ENCODE results near the gene CD177.
A peak's percentile ranks its signal among the peaks of the same experiment; 100 is the strongest.

CD177 gene, protein sequence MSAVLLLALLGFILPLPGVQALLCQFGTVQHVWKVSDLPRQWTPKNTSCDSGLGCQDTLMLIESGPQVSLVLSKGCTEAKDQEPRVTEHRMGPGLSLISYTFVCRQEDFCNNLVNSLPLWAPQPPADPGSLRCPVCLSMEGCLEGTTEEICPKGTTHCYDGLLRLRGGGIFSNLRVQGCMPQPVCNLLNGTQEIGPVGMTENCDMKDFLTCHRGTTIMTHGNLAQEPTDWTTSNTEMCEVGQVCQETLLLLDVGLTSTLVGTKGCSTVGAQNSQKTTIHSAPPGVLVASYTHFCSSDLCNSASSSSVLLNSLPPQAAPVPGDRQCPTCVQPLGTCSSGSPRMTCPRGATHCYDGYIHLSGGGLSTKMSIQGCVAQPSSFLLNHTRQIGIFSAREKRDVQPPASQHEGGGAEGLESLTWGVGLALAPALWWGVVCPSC

DNA sequence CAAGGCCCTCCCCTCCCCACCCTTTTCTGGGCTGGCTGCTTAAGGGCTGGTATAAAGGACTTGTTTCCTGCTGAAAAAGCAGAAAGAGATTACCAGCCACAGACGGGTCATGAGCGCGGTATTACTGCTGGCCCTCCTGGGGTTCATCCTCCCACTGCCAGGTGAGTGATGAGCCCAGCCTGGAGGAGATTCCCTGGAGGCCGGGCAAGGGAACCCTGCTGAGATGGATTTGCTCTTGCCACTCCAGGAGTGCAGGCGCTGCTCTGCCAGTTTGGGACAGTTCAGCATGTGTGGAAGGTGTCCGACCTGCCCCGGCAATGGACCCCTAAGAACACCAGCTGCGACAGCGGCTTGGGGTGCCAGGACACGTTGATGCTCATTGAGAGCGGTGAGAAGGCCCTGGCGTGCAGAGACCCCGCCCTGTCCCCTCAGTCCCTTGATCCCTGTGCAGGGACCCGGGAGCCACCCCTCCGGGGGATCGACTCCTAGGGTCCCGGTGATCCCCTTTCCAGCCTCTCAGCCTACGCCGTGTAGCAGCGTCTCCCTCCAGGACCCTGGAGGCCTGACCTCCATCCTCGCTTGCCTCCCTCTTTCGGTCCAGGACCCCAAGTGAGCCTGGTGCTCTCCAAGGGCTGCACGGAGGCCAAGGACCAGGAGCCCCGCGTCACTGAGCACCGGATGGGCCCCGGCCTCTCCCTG lies at the start of gene CD177:
Gene CD177, plus strand, starts transcription at position 81 of the 699 bp plus-strand sequence. Its CDS starts 29 bp downstream, at position 110.
- Histone ChIP-seq H3K27ac (ENCODE audit: low read depth, low read length) (no peak within 1 kb of the TSS), H3K9ac (ENCODE audit: low read depth, low read length) (no peak within 1 kb of the TSS), H3K36me3 (ENCODE audit: control insufficient read depth, insufficient read depth, low read length) (no peaks in the 10 kb centered on the region), H3K27me3 (ENCODE audit: control insufficient read depth, insufficient read depth, low read length) (peaks cover 8% of the 10 kb centered on the region), H3K4me1 (ENCODE audit: control insufficient read depth, insufficient read depth, low read length) (no peaks in the 10 kb centered on the region), H3K9me3 (ENCODE audit: control insufficient read depth, insufficient read depth, low read length) (no peaks in the 10 kb centered on the region), H3K4me3 (ENCODE audit: low read depth, low read length) (peak within 1 kb of the TSS; percentile 92)

GRCh38 chr19:43305642-43306041 lies 47.8 kb upstream of the CD177 start:
- Histone ChIP-seq H3K27ac (ENCODE audit: low read depth, low read length) (no peak overlapping the region), H3K4me3 (ENCODE audit: low read depth, low read length) (no peak overlapping the region), H3K9ac (ENCODE audit: low read depth, low read length) (no peak overlapping the region), H3K9me3 (ENCODE audit: control insufficient read depth, insufficient read depth, low read length) (peaks cover 90% of the 10 kb centered on the region), H3K27me3 (ENCODE audit: control insufficient read depth, insufficient read depth, low read length) (no peaks in the 10 kb centered on the region), H3K4me1 (ENCODE audit: control insufficient read depth, insufficient read depth, low read length) (no peaks in the 10 kb centered on the region), H3K36me3 (ENCODE audit: control insufficient read depth, insufficient read depth, low read length) (no peaks in the 10 kb centered on the region)

GRCh38 chr19:43306097-43306496 lies 47.4 kb upstream of the CD177 start:
- Histone ChIP-seq H3K9me3 (ENCODE audit: control insufficient read depth, insufficient read depth, low read length) (peaks cover 87% of the 10 kb centered on the region), H3K4me1 (ENCODE audit: control insufficient read depth, insufficient read depth, low read length) (no peaks in the 10 kb centered on the region), H3K27ac (ENCODE audit: low read depth, low read length) (no peak overlapping the region), H3K9ac (ENCODE audit: low read depth, low read length) (no peak overlapping the region), H3K36me3 (ENCODE audit: control insufficient read depth, insufficient read depth, low read length) (no peaks in the 10 kb centered on the region), H3K27me3 (ENCODE audit: control insufficient read depth, insufficient read depth, low read length) (no peaks in the 10 kb centered on the region), H3K4me3 (ENCODE audit: low read depth, low read length) (no peak overlapping the region)

GRCh38 chr19:43308244-43308815 lies 45.2 kb upstream of the CD177 start:
- no peak overlapping the region for H3K9ac ChIP-seq (ENCODE audit: low read depth, low read length)
- peaks cover 81% of the 10 kb centered on the region for H3K9me3 ChIP-seq (ENCODE audit: control insufficient read depth, insufficient read depth, low read length)
- H3K27ac ChIP-seq (ENCODE audit: low read depth, low read length), result no peak overlapping the region

GRCh38 chr19:43309466-43309865 lies 44.0 kb upstream of the CD177 start:
- Histone ChIP-seq H3K9ac (ENCODE audit: low read depth, low read length) (no peak overlapping the region), H3K4me3 (ENCODE audit: low read depth, low read length) (no peak overlapping the region), H3K4me1 (ENCODE audit: control insufficient read depth, insufficient read depth, low read length) (no peaks in the 10 kb centered on the region), H3K27ac (ENCODE audit: low read depth, low read length) (no peak overlapping the region), H3K27me3 (ENCODE audit: control insufficient read depth, insufficient read depth, low read length) (no peaks in the 10 kb centered on the region), H3K9me3 (ENCODE audit: control insufficient read depth, insufficient read depth, low read length) (peaks cover 75% of the 10 kb centered on the region), H3K36me3 (ENCODE audit: control insufficient read depth, insufficient read depth, low read length) (no peaks in the 10 kb centered on the region)

More at GRCh38 chr19:43308244-43308815, 45.2 kb upstream of the CD177 start:
- no peaks in the 10 kb centered on the region for H3K36me3 ChIP-seq (ENCODE audit: control insufficient read depth, insufficient read depth, low read length)
- no peaks in the 10 kb centered on the region for H3K27me3 ChIP-seq (ENCODE audit: control insufficient read depth, insufficient read depth, low read length)
- no peaks in the 10 kb centered on the region for H3K4me1 ChIP-seq (ENCODE audit: control insufficient read depth, insufficient read depth, low read length)
- no peak overlapping the region for H3K4me3 ChIP-seq (ENCODE audit: low read depth, low read length)

DNA sequence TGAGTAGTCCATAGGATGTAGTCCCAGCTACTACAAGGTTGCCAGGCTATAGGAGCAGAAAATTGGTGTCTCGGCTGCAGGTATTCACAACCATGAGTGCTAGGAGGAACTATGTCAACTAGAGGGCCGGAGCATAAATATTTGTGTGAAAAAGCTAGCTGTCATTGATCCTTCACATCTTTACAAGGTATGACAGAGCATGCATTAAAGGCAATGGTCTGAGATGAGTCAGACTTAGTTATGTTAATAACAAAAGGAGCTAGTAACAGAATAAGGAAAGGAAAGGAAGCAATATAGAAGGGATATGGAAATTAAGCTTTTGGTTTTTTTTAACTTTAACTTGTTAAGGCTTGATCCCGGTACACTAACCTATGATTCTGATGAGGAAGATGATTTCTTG lies 43.3 kb upstream of the CD177 start:
- H3K9me3 ChIP-seq (ENCODE audit: control insufficient read depth, insufficient read depth, low read length), result peaks cover 75% of the 10 kb centered on the region
- no peaks in the 10 kb centered on the region for H3K36me3 ChIP-seq (ENCODE audit: control insufficient read depth, insufficient read depth, low read length)
- H3K4me1 ChIP-seq (ENCODE audit: control insufficient read depth, insufficient read depth, low read length), result no peaks in the 10 kb centered on the region
- H3K4me3 ChIP-seq (ENCODE audit: low read depth, low read length), result no peak overlapping the region
- H3K27ac ChIP-seq (ENCODE audit: low read depth, low read length), result no peak overlapping the region
- H3K9ac ChIP-seq (ENCODE audit: low read depth, low read length), result no peak overlapping the region
- no peaks in the 10 kb centered on the region for H3K27me3 ChIP-seq (ENCODE audit: control insufficient read depth, insufficient read depth, low read length)

GRCh38 chr19:43311256-43311655 lies 42.2 kb upstream of the CD177 start:
- no peaks in the 10 kb centered on the region for H3K36me3 ChIP-seq (ENCODE audit: control insufficient read depth, insufficient read depth, low read length)
- no peak overlapping the region for H3K9ac ChIP-seq (ENCODE audit: low read depth, low read length)
- no peak overlapping the region for H3K4me3 ChIP-seq (ENCODE audit: low read depth, low read length)
- no peaks in the 10 kb centered on the region for H3K27me3 ChIP-seq (ENCODE audit: control insufficient read depth, insufficient read depth, low read length)
- peaks cover 75% of the 10 kb centered on the region for H3K9me3 ChIP-seq (ENCODE audit: control insufficient read depth, insufficient read depth, low read length)
- H3K27ac ChIP-seq (ENCODE audit: low read depth, low read length), result no peak overlapping the region
- H3K4me1 ChIP-seq (ENCODE audit: control insufficient read depth, insufficient read depth, low read length), result no peaks in the 10 kb centered on the region

DNA sequence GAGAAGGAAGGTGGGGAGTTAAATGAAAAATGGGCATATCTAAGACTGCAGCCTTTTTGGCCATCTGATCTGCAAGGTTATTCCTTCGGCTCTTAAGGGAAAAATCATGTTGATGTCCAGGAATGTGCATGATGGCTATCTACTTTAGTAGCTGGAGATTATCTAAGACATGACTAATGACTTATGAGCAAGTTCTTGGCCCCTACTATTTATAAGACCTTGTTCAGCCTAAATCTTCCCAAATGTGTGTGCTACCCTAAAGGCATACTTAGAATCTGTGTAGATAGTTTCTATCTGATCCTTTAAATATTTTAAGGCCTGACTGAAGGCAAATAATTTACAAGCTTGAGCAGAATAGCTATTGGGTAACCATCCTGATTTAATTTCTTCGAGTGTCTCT lies 41.8 kb upstream of the CD177 start:
- Histone ChIP-seq H3K27me3 (ENCODE audit: control insufficient read depth, insufficient read depth, low read length) (no peaks in the 10 kb centered on the region), H3K9me3 (ENCODE audit: control insufficient read depth, insufficient read depth, low read length) (peaks cover 74% of the 10 kb centered on the region), H3K4me1 (ENCODE audit: control insufficient read depth, insufficient read depth, low read length) (no peaks in the 10 kb centered on the region), H3K4me3 (ENCODE audit: low read depth, low read length) (no peak overlapping the region), H3K27ac (ENCODE audit: low read depth, low read length) (no peak overlapping the region), H3K9ac (ENCODE audit: low read depth, low read length) (no peak overlapping the region), H3K36me3 (ENCODE audit: control insufficient read depth, insufficient read depth, low read length) (no peaks in the 10 kb centered on the region)

DNA sequence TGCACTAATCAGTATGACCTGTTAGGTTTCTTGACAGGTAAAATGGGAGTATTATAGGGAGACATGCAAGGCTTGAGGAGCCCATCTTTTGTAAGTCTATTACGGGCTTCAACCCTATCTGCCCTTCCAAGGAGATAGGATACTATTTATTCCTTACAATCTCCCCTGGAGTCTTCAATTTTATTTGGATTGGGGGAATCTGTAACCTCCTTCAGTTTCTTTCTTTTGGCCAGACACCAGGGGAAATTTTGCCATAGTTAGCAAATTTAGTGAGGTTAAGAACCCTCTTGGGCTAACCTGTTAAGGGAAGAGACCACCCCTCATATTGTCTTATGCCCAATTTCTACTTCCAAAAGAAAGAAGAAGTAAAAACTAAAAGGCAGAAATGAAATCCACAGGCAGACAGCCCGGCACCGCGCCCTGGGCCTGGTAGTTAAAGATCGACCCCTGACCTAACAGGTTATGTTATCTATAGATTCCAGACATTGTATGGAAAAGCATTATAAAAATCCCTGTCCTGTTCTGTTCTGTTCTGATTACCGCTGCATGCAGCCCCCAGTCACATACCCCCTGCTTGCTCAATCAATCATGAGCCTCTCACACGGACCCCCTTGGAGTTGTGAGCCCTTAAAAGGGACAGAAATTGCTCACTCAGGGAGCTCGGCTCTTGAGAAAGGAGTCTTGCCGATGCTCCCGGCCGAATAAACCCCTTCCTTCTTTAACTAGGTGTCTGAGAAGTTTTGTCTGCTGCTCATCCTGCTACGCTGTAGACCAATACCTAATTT lies 39.6 kb upstream of the CD177 start:
- H3K4me1 ChIP-seq (ENCODE audit: control insufficient read depth, insufficient read depth, low read length), result no peaks in the 10 kb centered on the region
- H3K27me3 ChIP-seq (ENCODE audit: control insufficient read depth, insufficient read depth, low read length), result no peaks in the 10 kb centered on the region
- no peaks in the 10 kb centered on the region for H3K36me3 ChIP-seq (ENCODE audit: control insufficient read depth, insufficient read depth, low read length)

DNA sequence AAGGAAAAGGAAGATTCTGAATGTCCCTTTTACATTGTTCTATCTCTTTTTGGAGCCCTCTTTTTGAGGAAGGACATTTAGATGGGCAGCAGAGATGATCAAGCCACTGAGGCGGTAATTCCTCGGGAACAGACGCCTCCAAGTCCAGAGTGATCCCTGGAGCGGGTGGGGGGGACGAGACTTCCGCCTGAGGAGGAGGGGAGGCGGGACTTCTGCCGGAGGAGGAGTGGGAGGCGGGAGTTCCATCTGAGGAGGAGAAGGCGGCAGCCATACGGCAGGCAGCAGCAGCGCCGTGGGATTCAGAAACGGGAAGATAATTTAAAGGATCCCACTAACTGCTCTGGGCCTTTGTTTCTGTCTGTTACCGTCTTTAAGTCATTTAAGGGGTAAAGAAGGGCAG lies 37.6 kb upstream of the CD177 start:
- H3K9ac ChIP-seq (ENCODE audit: low read depth, low read length), result no peak overlapping the region
- no peaks in the 10 kb centered on the region for H3K4me1 ChIP-seq (ENCODE audit: control insufficient read depth, insufficient read depth, low read length)
- no peak overlapping the region for H3K4me3 ChIP-seq (ENCODE audit: low read depth, low read length)
- H3K36me3 ChIP-seq (ENCODE audit: control insufficient read depth, insufficient read depth, low read length), result no peaks in the 10 kb centered on the region
- no peak overlapping the region for H3K27ac ChIP-seq (ENCODE audit: low read depth, low read length)
- H3K9me3 ChIP-seq (ENCODE audit: control insufficient read depth, insufficient read depth, low read length), result peaks cover 69% of the 10 kb centered on the region
- H3K27me3 ChIP-seq (ENCODE audit: control insufficient read depth, insufficient read depth, low read length), result no peaks in the 10 kb centered on the region

More for the DNA sequence above, 39.6 kb upstream of the CD177 start:
- Histone ChIP-seq H3K27ac (ENCODE audit: low read depth, low read length) (no peak overlapping the region), H3K9me3 (ENCODE audit: control insufficient read depth, insufficient read depth, low read length) (peaks cover 67% of the 10 kb centered on the region), H3K9ac (ENCODE audit: low read depth, low read length) (no peak overlapping the region), H3K4me3 (ENCODE audit: low read depth, low read length) (no peak overlapping the region)
